Coronary artery (tissue), 2 donors: Measurements from ENCODE around the gene STARD7.
A peak's percentile ranks its signal among the peaks of the same experiment; 100 is the strongest.
"Not testable (repeated sequence)": the region's sequence is repeated elsewhere in the genome, so short reads cannot be mapped to it uniquely, and the experiment has no call there.

ENCODE experiments used
- DNase-seq: peaks from one replicate; pipeline ENCODE4 v3.0.0-alpha.2; 2017; ENCODE audit warnings: low spot score
- H3K27ac ChIP-seq, 2 donors: fragments of 200-600 bp; sonication (generic); one replicate each; pipeline ENCODE4 v1.5.1; 2016 to 2019
- H3K4me3 ChIP-seq: fragments of 200-600 bp; sonication (generic); 2 replicates; pipeline ENCODE4 v1.5.1; 2016; ENCODE audit warnings: mild to moderate bottlenecking, moderate library complexity
- CTCF ChIP-seq: fragments of 200-600 bp; sonication (generic); IDR thresholded peaks from one replicate; pipeline ENCODE4 v1.5.1; 2019; ENCODE audit warnings: antibody characterized with exemption

Gene STARD7

GRCh38 chr2:96236882-96237281 is 28.3 kb upstream of the STARD7 start:
- no peak for TF ChIP-seq CTCF
- Histone ChIP-seq H3K27ac (no peak overlapping the region), H3K4me3 (no peak overlapping the region)
- DNase-seq = no peak

- Histone ChIP-seq H3K4me3 (no peak overlapping the region), H3K27ac (no peak overlapping the region)
- DNase-seq = no peak
- no peak for TF ChIP-seq CTCF
Measured at GRCh38 chr2:96233880-96234316, 25.3 kb upstream of the STARD7 start.

- Histone ChIP-seq H3K27ac (no peak overlapping the region), H3K4me3 (no peak overlapping the region)
- DNase-seq = no peak
- no peak for TF ChIP-seq CTCF
Measured at GRCh38 chr2:96233436-96233835, 24.8 kb upstream of the STARD7 start.

GRCh38 chr2:96231316-96231715 is 22.7 kb upstream of the STARD7 start:
- no peak overlapping the region for H3K27ac ChIP-seq
- TF ChIP-seq CTCF = no peak
- no peak overlapping the region for H3K4me3 ChIP-seq
- DNase-seq = no peak

GRCh38 chr2:96225016-96225533 is 16.4 kb upstream of the STARD7 start:
- TF ChIP-seq CTCF = no peak
- Histone ChIP-seq H3K27ac (peak overlapping the region in 1 of 2 donors; percentile 45), H3K4me3 (no peak overlapping the region)
- DNase-seq = no peak

GRCh38 chr2:96221106-96221505 is 12.5 kb upstream of the STARD7 start:
- DNase-seq, H3K27ac ChIP-seq, H3K4me3 ChIP-seq: not testable (repeated sequence)

- not testable (repeated sequence) for H3K27ac ChIP-seq, H3K4me3 ChIP-seq, DNase-seq
Measured at GRCh38 chr2:96219959-96220358, 11.3 kb upstream of the STARD7 start.

GRCh38 chr2:96218508-96219131 is 10.0 kb upstream of the STARD7 start:
- no peak for DNase-seq
- Histone ChIP-seq H3K4me3 (no peak overlapping the region), H3K27ac (no peak overlapping the region)
- no peak for TF ChIP-seq CTCF
